ENCODE data around the gene PABPC4L. TPM values are rescaled to one million over a fixed set of nuclear protein-coding genes. Genes with fewer than 3 reads are reported as not detected.
"Not testable (repeated sequence)": the region's sequence is repeated elsewhere in the genome, so short reads cannot be mapped to it uniquely, and the experiment has no call there.

Gene PABPC4L
- total and polyA plus RNA-seq, 2 of the 4 experiments (the other 2 are of a cell fraction), result 0.26 to 0.72 TPM

- H2BK15ac ChIP-seq (ENCODE audit: low read depth, low read length), result no peak overlapping the region
- H3K79me1 ChIP-seq (ENCODE audit: low read depth in 1 of 2, low read length in 2 of 2), result no peaks in the 10 kb centered on the region
- H3K23ac ChIP-seq (ENCODE audit: low read depth, low read length), result no peak overlapping the region
- no peaks in the 10 kb centered on the region for H4K20me1 ChIP-seq (ENCODE audit: insufficient read depth, low read length)
- ATAC-seq (ENCODE audit: low read depth), result no peak
- peak; percentile 0 for DNase-seq
- in situ Hi-C loops (cut with MboI; ENCODE audit: low sequenced_read_pairs), result no loop called here
- no peak overlapping the region for H4K8ac ChIP-seq (ENCODE audit: low read depth in 2 of 2, low read length in 2 of 2)
- no peak overlapping the region for H3K9ac ChIP-seq (ENCODE audit: low read depth, low read length)
- ChIA-PET POLR2A (ENCODE audit: unreplicated experiment) (no interaction called here), CTCF (no interaction called here)
- no CpG with 5 or more reads among the region's 2 CpGs for WGBS, 2 experiments (ENCODE audit: extremely low coverage in 2 of 2, insufficient read length in 1 of 2)
- H3K14ac ChIP-seq (replicated peaks; ENCODE audit: low read depth, low read length), result no peak overlapping the region
- no peak overlapping the region for H2AFZ ChIP-seq (replicated peaks; ENCODE audit: low read length, poor library complexity)
- no peak overlapping the region for H2AK9ac ChIP-seq (replicated peaks; ENCODE audit: low read depth, low read length, poor library complexity)
- no peak overlapping the region for H3K27ac ChIP-seq (ENCODE audit: insufficient read depth, low read length)
- no peak overlapping the region for H3K4me3 ChIP-seq (ENCODE audit: insufficient read depth, low read depth, low read length)
- no peak overlapping the region for H4K5ac ChIP-seq (ENCODE audit: low read depth, low read length)
- no peak overlapping the region for H2BK20ac ChIP-seq (ENCODE audit: low read depth, low read length)
- no peaks in the 10 kb centered on the region for H3K27me3 ChIP-seq (ENCODE audit: control insufficient read depth, insufficient read depth, low read length)
- no peak for TF ChIP-seq FOS (IDR thresholded peaks at IDR 0.05; ENCODE audit: low read depth, low read length)
- TF ChIP-seq NFE2L2 (IDR thresholded peaks at IDR 0.05; ENCODE audit: low read depth, low read length), result no peak
- TF ChIP-seq RFX5 (IDR thresholded peaks at IDR 0.05; ENCODE audit: low read depth, low read length), result no peak
- no peak for TF ChIP-seq USF2 (IDR thresholded peaks at IDR 0.05; ENCODE audit: low read depth, low read length)
- H3K9me3 ChIP-seq (ENCODE audit: control insufficient read depth, insufficient read depth, low read length), result peaks cover 2% of the 10 kb centered on the region; the same call in 1 of the 2 replicates
- H3K4me1 ChIP-seq (ENCODE audit: control insufficient read depth, insufficient read depth, low read length), result no peaks in the 10 kb centered on the region
- H2AK5ac ChIP-seq (ENCODE audit: low read depth, low read length), result no peak overlapping the region
- H3K36me3 ChIP-seq (ENCODE audit: control insufficient read depth, insufficient read depth, low read length), result no peaks in the 10 kb centered on the region
- H2BK120ac ChIP-seq (ENCODE audit: low read depth, low read length), result no peak overlapping the region
- BruUV-seq (replicated peaks), result no TSS peak
- intact Hi-C loops (cut with micrococcal nuclease), result no loop called here
- H3K4ac ChIP-seq (ENCODE audit: low read depth, low read length), result no peak overlapping the region
- H3K18ac ChIP-seq (ENCODE audit: low read depth, low read length), result no peak overlapping the region
- no peak overlapping the region for H3K56ac ChIP-seq (ENCODE audit: extremely low read depth, insufficient read depth, low read length)
- no peak overlapping the region for H2BK5ac ChIP-seq (ENCODE audit: low read depth, low read length, poor library complexity, severe bottlenecking)
- no peaks in the 10 kb centered on the region for H3K9me1 ChIP-seq (ENCODE audit: insufficient read depth, low read length)
- no peak overlapping the region for H4K91ac ChIP-seq (ENCODE audit: insufficient read depth, low read depth, low read length)
- H3K4me2 ChIP-seq (ENCODE audit: low read depth, low read length), result no peak overlapping the region
- dilution Hi-C loops (cut with HindIII; ENCODE audit: low sequenced_read_pairs, unreplicated experiment), result no loop called here
Observed at GRCh38 chr4:134215620-134216344, 14.2 kb upstream of the PABPC4L start.

DNA sequence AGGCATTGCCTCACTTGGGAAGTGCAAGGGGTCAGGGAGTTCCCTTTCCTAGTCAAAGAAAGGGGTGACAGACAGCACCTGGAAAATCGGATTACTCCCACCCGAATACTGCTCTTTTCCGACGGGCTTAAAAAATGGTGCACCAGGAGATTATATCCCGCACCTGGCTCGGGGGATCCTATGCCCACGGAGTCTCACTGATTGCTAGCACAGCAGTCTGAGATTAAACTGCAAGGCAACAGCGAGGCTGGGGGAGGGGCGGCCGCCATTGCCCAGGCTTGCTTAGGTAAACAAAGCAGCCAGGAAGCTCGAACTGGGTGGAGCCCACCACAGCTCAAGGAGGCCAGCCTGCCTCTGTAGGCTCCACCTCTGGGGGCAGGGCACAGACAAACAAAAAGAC, 6.4 kb upstream of the PABPC4L start:
- H4K5ac ChIP-seq (ENCODE audit: low read depth, low read length); H3K4me1 ChIP-seq (ENCODE audit: control insufficient read depth, insufficient read depth, low read length); intact Hi-C loops (cut with micrococcal nuclease); H3K36me3 ChIP-seq (ENCODE audit: control insufficient read depth, insufficient read depth, low read length); H2BK15ac ChIP-seq (ENCODE audit: low read depth, low read length); H3K56ac ChIP-seq (ENCODE audit: extremely low read depth, insufficient read depth, low read length); BruUV-seq (replicated peaks); H3K4me3 ChIP-seq (ENCODE audit: insufficient read depth, low read depth, low read length); H2AK5ac ChIP-seq (ENCODE audit: low read depth, low read length); H3K27me3 ChIP-seq (ENCODE audit: control insufficient read depth, insufficient read depth, low read length); H2BK5ac ChIP-seq (ENCODE audit: low read depth, low read length, poor library complexity, severe bottlenecking); H2BK120ac ChIP-seq (ENCODE audit: low read depth, low read length); H4K20me1 ChIP-seq (ENCODE audit: insufficient read depth, low read length); DNase-seq; H2BK20ac ChIP-seq (ENCODE audit: low read depth, low read length); H3K27ac ChIP-seq (ENCODE audit: insufficient read depth, low read length); H3K14ac ChIP-seq (replicated peaks; ENCODE audit: low read depth, low read length); in situ Hi-C loops (cut with MboI; ENCODE audit: low sequenced_read_pairs); CTCF ChIA-PET; H3K23ac ChIP-seq (ENCODE audit: low read depth, low read length); H2AK9ac ChIP-seq (replicated peaks; ENCODE audit: low read depth, low read length, poor library complexity); H3K79me1 ChIP-seq (ENCODE audit: low read depth in 1 of 2, low read length in 2 of 2); dilution Hi-C loops (cut with HindIII; ENCODE audit: low sequenced_read_pairs, unreplicated experiment); H3K9me1 ChIP-seq (ENCODE audit: insufficient read depth, low read length); H3K4ac ChIP-seq (ENCODE audit: low read depth, low read length); H4K8ac ChIP-seq (ENCODE audit: low read depth in 2 of 2, low read length in 2 of 2); H4K91ac ChIP-seq (ENCODE audit: insufficient read depth, low read depth, low read length); H2AFZ ChIP-seq (replicated peaks; ENCODE audit: low read length, poor library complexity); H3K9me3 ChIP-seq (ENCODE audit: control insufficient read depth, insufficient read depth, low read length); POLR2A ChIA-PET (ENCODE audit: unreplicated experiment); H3K4me2 ChIP-seq (ENCODE audit: low read depth, low read length); ATAC-seq (ENCODE audit: low read depth); H3K9ac ChIP-seq (ENCODE audit: low read depth, low read length); H3K18ac ChIP-seq (ENCODE audit: low read depth, low read length): not testable (repeated sequence)
- WGBS, 2 experiments (ENCODE audit: extremely low coverage in 2 of 2, insufficient read length in 1 of 2), result 100% methylated on average over 6 of the region's 11 CpGs; no CpG with 5 or more reads in 1 of the 2 experiments

Data from IMR-90 (cell line).